Suprapubic skin (tissue), 4 donors: Measurements from ENCODE around the gene ADRA1B. TPM values are rescaled to one million over a fixed set of nuclear protein-coding genes. Genes with fewer than 3 reads are reported as not detected.

Experiments
- DNase-seq, 2 donors: peaks; one replicate each; pipeline ENCODE4 v3.0.0-alpha.2; 2019; ENCODE audit warnings: low spot score in 2 of 2
- H3K27ac ChIP-seq: fragments of 200-600 bp; sonication (generic); one replicate; pipeline ENCODE4 v1.5.1; 2019
- H3K27me3 ChIP-seq: fragments of 200-600 bp; sonication (generic); one replicate; pipeline ENCODE4 v1.5.1; 2019
- H3K36me3 ChIP-seq: fragments of 200-600 bp; sonication (generic); one replicate; pipeline ENCODE4 v1.5.1; 2019
- H3K4me1 ChIP-seq: fragments of 200-600 bp; sonication (generic); one replicate; pipeline ENCODE4 v1.5.1; 2019
- H3K4me3 ChIP-seq: fragments of 200-600 bp; sonication (generic); one replicate; pipeline ENCODE4 v1.5.1; 2019; ENCODE audit warnings: mild to moderate bottlenecking
- H3K9me3 ChIP-seq: fragments of 200-600 bp; sonication (generic); one replicate; pipeline ENCODE4 v1.5.1; 2019
- EP300 ChIP-seq: sonication (generic); formaldehyde crosslinking; IDR thresholded peaks from one replicate; pipeline ENCODE4 v1.6.1; 2017; ENCODE audit warnings: antibody characterized with exemption
- POLR2A ChIP-seq, 2 donors: fragments of 450-650 bp; IDR thresholded peaks; one replicate each; pipeline ENCODE4 v1.6.1; 2017; ENCODE audit warnings: antibody characterized with exemption in 2 of 2, mild to moderate bottlenecking in 2 of 2, moderate library complexity in 2 of 2
- POLR2AphosphoS5 ChIP-seq, 3 donors: sonication (generic); formaldehyde crosslinking; IDR thresholded peaks; one replicate each; pipeline ENCODE4 v1.6.1; 2017; ENCODE audit warnings: antibody characterized with exemption in 3 of 3
- WGBS: methylation state at CpG from one replicate; pipeline ENCODE4 v1.1.5; 2018; 5-methylcytosine and 5-hydroxymethylcytosine counted together
- total RNA-seq, 4 donors: library from RNA; depleted of rRNA; stranded (reverse); fragments of >200 nt; gene quantifications; one replicate each; pipeline ENCODE4 v1.1.0, GENCODE V29; 2016
- TF ChIP-seq, protein P1 (sequence below), 2 donors: fragments of 200-600 bp in 1 of 2; fragments of 450-650 bp in 1 of 2; sonication (generic) in 1 of 2; IDR thresholded peaks; one replicate each; pipeline ENCODE4 v1.5.1; 2016 to 2019; ENCODE audit warnings: antibody characterized with exemption in 2 of 2, mild to moderate bottlenecking in 1 of 2, moderate library complexity in 1 of 2

Gene ADRA1B
- total RNA-seq, 4 donors from 2014 or later = 0.36 to 0.64 (median 0.47) TPM; not detected in 1

DNA sequence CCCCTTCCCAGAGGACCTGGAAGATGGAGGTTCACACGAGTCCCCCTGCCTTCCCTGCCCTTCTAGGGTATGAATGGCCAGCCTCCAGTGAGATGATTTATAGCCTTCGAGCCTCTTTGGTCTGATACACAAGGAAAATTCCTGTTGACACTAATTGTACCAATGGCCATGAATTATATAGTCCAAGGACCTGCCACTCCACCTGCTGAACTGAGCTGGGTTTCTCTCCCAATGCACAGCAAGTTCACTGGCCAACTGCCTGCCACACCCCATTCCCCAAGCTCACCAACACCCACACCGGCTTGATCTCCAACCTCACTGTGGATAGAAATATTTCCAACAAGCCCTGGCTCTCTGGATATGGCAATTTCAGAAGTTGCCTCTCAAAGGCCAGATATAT is 9.3 kb upstream of the ADRA1B start:
- TF ChIP-seq, protein P1, sequence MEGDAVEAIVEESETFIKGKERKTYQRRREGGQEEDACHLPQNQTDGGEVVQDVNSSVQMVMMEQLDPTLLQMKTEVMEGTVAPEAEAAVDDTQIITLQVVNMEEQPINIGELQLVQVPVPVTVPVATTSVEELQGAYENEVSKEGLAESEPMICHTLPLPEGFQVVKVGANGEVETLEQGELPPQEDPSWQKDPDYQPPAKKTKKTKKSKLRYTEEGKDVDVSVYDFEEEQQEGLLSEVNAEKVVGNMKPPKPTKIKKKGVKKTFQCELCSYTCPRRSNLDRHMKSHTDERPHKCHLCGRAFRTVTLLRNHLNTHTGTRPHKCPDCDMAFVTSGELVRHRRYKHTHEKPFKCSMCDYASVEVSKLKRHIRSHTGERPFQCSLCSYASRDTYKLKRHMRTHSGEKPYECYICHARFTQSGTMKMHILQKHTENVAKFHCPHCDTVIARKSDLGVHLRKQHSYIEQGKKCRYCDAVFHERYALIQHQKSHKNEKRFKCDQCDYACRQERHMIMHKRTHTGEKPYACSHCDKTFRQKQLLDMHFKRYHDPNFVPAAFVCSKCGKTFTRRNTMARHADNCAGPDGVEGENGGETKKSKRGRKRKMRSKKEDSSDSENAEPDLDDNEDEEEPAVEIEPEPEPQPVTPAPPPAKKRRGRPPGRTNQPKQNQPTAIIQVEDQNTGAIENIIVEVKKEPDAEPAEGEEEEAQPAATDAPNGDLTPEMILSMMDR (IDR thresholded peaks at IDR 0.05) = no peak
- TF ChIP-seq POLR2AphosphoS5 (IDR thresholded peaks at IDR 0.05) = no peak
- no peak for TF ChIP-seq POLR2A (IDR thresholded peaks at IDR 0.05)
- no peak for TF ChIP-seq EP300
- no peaks in the 10 kb centered on the region for H3K36me3 ChIP-seq
- H3K27ac ChIP-seq = no peak overlapping the region
- no peak for DNase-seq
- H3K4me1 ChIP-seq = no peaks in the 10 kb centered on the region
- no peaks in the 10 kb centered on the region for H3K27me3 ChIP-seq
- no peaks in the 10 kb centered on the region for H3K9me3 ChIP-seq
- no peak overlapping the region for H3K4me3 ChIP-seq
- 56% methylated on average over 3 of the region's 3 CpGs for WGBS

DNA sequence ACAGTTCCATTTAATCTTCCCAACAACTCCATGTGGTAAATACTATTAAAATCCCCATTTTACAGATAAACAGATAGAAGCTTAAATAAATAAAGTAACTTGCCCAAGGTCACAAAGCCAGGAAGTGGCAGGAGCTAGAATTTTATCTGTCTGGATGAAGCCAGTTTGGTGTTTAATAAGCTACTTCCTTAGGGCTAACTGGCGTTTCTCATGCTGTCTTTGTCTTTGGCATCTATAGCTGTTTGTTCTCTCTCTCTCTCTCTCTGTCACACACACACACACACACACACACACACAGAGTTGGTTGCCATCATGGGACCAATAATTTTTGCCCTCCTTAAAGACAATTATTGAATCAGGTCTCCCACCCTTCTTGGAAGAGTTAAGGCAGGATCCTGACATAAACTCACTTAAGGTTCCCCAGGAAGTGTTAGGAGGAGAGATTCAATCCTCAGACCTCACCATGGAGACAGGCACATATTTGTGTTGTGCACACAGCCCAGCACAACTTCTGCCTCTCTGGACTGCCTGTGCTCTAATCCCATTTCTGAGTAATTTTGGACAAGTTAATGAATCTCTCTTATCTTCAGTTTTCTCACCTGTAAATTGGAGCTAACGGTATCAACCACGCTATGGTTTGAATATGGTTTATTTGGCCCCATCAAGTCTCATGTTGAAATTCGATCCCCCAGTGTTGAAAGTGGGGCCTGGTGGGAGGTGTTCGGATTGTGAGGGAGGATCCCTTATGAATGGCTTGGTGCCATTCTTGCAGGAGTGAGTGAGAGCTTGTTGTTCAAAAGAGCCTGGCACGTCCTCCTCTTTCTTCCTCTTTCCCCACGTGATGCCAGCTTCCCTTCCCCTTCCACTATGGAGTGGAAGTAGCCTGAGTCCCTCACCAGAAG is 8.3 kb upstream of the ADRA1B start:
- H3K36me3 ChIP-seq = no peaks in the 10 kb centered on the region
- no peak for TF ChIP-seq POLR2AphosphoS5 (IDR thresholded peaks at IDR 0.05)
- TF ChIP-seq EP300 = no peak
- TF ChIP-seq, protein P1 (IDR thresholded peaks at IDR 0.05) = no peak
- TF ChIP-seq POLR2A (IDR thresholded peaks at IDR 0.05) = no peak
- peaks cover 7% of the 10 kb centered on the region for H3K4me1 ChIP-seq
- H3K9me3 ChIP-seq = no peaks in the 10 kb centered on the region
- H3K4me3 ChIP-seq = no peak overlapping the region
- DNase-seq = no peak
- 43% methylated on average over 7 of the region's 7 CpGs for WGBS
- H3K27ac ChIP-seq = no peak overlapping the region
- no peaks in the 10 kb centered on the region for H3K27me3 ChIP-seq

DNA sequence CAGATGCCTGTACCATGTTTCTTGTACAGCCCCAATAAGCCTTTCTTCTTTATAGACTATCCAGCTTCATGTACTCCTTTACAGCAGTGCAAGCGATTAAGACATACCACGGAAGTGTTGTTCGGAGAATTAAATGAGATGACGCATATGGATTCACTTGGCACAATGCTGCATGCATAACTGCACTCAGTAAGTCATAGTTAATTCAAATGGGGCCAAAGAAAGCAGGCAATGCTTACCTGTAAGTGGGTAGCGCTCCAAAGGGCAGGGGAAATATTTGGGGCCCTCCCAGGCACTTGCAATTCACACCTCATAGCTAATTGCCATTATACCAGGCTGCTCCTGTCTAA is 7.7 kb upstream of the ADRA1B start:
- Histone ChIP-seq H3K36me3 (no peaks in the 10 kb centered on the region), H3K4me3 (no peak overlapping the region), H3K27me3 (no peaks in the 10 kb centered on the region), H3K9me3 (no peaks in the 10 kb centered on the region), H3K4me1 (peaks cover 7% of the 10 kb centered on the region), H3K27ac (no peak overlapping the region)
- no peak for TF ChIP-seq POLR2AphosphoS5 (IDR thresholded peaks at IDR 0.05)
- TF ChIP-seq EP300 = no peak
- TF ChIP-seq, protein P1 (IDR thresholded peaks at IDR 0.05) = no peak
- TF ChIP-seq POLR2A (IDR thresholded peaks at IDR 0.05) = no peak
- WGBS = 63% methylated on average over 5 of the region's 5 CpGs
- no peak for DNase-seq

DNA sequence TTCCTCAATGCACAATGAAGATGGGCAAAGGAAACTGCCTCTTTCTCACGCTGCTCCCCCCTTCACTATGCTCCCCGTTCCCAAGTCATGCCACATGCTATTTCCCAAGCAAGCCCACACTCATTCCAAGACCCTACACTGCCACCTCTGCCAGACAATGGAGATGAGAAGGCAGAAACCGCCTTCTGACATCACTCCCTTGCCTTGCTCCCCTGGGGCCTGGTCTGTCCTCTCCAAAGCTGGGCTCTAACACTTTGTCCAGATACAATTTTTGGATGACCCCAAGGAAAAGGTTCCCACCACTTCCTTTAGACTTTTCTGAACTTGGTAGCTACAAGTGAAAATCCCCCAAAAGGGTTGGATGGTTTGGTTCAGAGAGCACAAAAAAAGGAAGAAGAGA is 7.2 kb upstream of the ADRA1B start:
- TF ChIP-seq, protein P1 (IDR thresholded peaks at IDR 0.05) = no peak
- TF ChIP-seq POLR2A (IDR thresholded peaks at IDR 0.05) (no peak), POLR2AphosphoS5 (IDR thresholded peaks at IDR 0.05) (no peak), EP300 (no peak)
- WGBS = 98% methylated on average over 3 of the region's 3 CpGs
- Histone ChIP-seq H3K4me3 (no peak overlapping the region), H3K27me3 (no peaks in the 10 kb centered on the region), H3K36me3 (no peaks in the 10 kb centered on the region), H3K9me3 (no peaks in the 10 kb centered on the region), H3K4me1 (peaks cover 7% of the 10 kb centered on the region), H3K27ac (no peak overlapping the region)
- DNase-seq = no peak

DNA sequence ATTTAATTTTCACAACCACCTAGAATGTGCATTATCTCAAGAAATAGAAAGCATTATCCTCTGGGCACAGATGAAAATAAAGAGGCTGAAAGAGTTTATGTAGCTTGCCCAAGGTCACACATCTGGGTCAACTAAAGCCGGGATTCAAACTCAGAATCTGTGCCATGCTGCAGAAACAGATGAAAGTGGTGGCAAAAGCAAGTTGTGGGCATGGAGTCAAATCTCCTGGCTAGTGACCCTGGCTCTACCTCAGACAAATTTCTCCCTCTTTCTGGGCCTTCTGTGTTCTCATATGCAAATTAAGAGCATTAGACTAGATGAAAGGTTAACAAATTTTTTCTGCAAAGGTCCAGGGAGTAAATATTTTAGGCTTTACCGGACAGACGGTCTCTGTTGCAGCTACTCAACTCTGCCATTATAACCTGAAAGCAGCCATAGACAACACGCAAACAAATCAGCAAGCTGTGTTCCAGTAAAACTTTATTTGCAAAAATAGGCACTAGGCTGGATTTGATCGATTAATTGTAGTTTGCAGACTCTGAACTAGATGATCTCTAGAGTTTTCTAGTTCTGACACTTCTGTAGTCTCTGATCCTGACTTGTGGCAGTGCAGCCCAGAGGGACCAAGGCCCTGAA is 6.0 kb upstream of the ADRA1B start:
- H3K27me3 ChIP-seq = peaks cover 5% of the 10 kb centered on the region
- no peak for DNase-seq
- WGBS = 91% methylated on average over 5 of the region's 5 CpGs
- H3K36me3 ChIP-seq = no peaks in the 10 kb centered on the region
- H3K27ac ChIP-seq = no peak overlapping the region
- no peaks in the 10 kb centered on the region for H3K9me3 ChIP-seq
- TF ChIP-seq EP300 (no peak), POLR2A (IDR thresholded peaks at IDR 0.05) (no peak), POLR2AphosphoS5 (IDR thresholded peaks at IDR 0.05) (no peak)
- TF ChIP-seq, protein P1 (IDR thresholded peaks at IDR 0.05) = no peak
- peaks cover 7% of the 10 kb centered on the region for H3K4me1 ChIP-seq
- H3K4me3 ChIP-seq = no peak overlapping the region
